Measurements from ENCODE around the gene ZNF169.
"Not testable (repeated sequence)": the region's sequence is repeated elsewhere in the genome, so short reads cannot be mapped to it uniquely, and the experiment has no call there.

Gene ZNF169

DNA sequence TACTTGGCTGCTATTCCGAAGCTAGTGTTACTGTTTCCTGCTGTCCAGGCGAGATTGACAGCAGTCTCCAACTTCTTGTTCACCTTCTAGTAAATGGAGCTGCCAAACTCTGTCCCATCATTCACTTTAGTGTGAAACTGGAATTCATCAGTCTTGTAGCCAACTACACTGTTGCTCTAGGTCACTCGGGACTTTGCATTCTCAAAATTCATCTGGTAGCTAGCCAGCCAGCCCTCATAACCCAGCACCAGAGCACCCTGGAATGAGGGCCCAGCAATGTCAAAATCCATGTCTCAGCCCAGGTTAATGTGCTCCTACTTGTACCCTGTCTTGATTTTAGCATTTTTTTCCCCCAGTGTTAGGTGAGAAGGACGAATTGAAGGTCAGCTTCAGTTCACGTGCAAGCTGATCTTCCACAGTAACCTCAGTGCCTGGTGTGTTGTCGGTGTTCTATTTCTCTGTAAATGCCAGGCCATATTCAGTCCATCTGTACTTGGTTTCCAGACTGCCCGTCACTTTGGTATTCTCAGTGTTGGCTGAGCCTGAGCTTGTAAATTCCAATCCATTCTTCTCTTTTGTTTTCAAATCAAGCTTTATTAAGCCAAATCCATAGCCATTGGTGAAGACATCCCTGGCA, 28.9 kb downstream of the ZNF169 start:
- no peak for DNase-seq (ENCODE audit: low read depth, low spot score)

DNA sequence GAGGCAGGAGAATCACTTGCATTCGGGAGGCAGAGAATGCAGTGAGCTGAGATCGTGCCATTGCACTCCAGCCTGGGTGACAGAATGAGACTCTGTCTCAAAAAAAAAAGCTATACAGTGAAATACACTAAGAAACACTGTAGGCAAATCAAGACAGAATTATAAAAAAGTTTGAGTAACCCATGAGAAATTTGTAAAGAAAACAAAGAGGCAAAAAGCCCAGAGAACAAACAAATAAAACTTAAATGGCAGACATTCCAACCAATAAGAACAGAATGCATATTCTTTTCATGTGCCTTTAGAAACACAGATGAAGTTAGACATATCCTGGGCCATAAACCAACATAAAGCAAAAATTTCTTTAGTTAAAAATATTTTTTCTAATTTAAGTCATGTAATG, 30.6 kb downstream of the ZNF169 start:
- no peak for DNase-seq (ENCODE audit: low read depth, low spot score)

DNA sequence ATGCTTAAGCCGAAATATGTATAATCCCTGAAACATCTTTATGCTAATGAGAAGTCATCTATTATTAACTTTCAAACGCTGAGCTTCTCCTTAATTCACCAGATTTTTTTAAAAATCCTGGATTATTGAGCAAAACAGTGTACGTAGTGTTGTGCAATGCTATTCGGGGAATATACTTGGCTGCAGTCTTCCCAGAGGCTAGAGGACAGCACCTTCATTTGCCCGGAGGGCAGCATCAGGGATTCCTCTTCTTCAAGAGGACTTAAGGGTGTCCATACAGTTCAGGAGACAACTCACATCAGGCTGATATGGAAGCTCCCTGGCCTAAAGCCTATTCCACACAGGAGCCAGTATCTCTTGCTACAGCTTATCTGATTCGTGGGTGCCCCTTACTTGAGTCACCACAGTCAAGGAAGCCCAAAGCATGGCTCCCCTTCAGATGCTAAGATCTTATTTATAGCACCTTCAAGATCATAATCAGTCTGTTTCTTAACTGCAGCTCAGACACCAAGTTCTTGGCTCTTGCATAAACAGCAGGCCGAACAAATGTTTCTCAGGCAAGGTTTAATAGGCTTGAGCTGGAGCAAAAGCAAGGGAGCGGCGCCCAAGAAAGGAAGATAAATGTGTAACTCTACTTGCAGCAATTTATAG, 40.0 kb downstream of the ZNF169 start:
- DNase-seq (ENCODE audit: low read depth, low spot score), result no peak

DNA sequence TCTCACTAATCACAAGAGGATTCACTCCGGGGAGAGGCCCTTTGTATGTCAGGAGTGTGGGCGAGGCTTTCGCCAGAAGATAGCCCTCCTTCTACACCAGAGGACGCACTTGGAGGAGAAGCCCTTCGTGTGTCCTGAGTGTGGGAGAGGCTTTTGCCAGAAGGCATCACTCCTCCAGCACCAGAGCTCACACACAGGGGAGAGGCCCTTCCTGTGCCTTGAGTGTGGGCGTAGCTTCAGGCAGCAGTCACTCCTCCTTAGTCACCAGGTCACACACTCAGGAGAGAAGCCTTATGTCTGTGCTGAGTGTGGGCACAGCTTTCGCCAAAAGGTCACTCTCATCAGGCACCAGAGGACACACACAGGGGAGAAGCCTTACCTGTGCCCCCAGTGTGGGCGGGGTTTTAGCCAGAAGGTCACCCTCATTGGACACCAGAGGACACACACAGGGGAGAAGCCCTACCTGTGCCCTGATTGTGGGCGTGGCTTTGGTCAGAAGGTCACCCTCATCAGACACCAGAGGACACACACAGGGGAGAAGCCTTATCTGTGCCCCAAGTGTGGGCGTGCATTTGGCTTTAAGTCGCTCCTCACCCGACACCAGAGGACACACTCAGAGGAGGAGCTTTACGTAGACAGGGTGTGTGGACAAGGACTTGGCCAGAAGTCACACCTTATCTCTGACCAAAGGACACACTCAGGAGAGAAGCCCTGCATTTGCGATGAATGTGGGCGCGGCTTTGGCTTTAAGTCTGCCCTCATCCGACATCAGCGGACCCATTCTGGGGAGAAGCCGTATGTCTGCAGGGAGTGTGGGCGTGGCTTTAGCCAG, 41.6 kb downstream of the ZNF169 start:
- DNase-seq (ENCODE audit: low read depth, low spot score), result no peak

DNA sequence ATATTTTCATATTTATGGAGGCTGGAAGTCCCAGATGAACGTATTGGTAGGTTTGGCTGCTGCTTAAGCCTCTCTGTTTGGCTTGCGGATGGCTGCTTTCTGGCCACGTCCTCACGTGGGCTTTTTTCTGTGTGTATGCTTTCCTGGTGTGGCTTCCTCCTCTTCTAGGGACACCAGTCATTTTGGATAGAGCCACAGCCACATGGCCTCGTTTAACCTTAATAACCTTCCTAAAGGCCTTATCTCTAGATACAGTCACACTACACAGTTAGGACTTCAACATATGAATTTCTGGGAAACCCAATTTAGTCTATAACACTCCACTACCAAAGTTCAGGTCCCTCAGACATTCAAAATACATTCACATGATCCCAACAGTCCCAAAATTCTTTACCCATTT, 42.5 kb downstream of the ZNF169 start:
- no peak for DNase-seq (ENCODE audit: low read depth, low spot score)

DNA sequence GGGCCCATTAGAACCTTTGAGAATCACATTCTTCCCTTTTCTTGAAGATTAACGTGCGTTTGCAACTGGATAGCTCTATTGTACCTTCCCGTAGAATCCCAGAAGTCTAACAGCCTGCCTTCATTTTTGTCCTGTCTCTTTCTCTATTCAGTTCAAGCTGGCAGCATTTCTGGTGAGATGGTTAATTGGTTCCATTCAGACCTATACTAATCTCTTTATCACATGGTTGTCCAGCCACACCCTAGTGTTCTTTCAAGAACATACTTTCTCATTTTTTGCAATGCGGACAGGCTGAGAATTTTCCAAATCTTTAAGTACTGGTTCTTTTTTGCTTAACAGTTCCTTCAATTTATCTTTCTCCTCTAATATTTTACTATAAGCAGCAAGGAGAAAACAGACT, 43.3 kb downstream of the ZNF169 start:
- DNase-seq (ENCODE audit: low read depth, low spot score), result no peak

DNA sequence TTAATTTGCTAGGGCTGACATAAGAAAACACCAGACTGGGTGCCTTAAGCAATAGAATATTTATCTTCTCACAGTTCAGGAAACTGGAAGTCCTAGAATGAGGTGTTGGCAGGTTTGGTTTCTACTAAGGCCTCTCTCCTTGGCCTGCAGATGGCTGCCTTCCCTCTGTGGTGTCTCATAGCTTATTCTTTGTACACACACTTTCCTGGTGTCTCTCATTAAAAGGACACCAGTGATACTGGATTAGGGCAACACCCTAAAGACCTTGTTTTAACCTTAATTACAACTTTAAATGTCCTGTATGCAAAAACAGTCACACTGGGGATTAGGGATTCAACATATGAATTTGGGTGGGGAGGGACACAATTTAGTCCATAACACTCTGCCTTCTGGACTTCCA, 44.2 kb downstream of the ZNF169 start:
- no peak for DNase-seq (ENCODE audit: low read depth, low spot score)

DNA sequence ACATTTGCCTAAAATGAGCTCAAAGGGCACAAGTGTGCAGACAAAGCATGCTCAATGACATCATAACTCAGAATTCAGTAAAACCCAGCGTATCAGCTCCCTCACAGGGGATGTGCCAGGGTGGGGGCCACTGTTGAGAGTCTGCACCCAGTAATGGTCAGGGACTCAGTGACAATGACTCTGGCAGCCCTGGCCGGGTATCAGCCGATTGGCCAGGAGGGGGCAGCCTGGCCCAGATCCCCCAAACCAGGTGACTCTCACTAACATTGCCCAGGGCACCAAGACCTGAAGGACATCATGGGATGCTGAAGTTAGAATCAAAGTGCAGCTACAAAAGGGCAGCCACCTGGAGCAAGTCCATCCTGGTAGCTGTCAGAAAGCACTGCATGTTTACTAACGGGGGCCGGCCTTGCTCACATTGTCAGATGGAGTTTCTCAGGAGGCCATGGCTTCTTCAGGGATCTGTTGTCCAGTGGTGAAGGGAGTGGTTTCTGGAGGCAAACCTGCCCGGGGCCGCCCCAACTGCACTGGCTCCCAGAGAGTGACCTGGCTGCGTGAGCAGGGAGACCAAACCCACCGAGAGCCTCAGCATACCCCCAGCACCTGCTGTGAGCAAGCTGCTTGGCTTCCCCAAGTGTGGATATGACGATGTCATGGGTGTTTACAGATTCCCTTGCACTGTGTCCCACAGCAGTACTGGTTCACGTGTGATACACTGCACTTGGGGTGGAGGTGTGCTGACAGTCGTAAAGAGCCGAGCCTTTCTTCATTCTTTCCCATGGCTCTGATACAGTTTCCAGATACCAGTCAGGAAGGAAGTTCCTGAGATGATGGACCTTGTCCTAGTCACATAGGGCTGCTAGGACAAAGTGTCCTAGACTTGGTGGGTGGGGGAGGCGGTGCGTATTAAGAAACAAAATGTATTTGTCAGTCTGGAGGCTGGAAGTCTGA, 56.2 kb downstream of the ZNF169 start:
- not testable (repeated sequence) for DNase-seq (ENCODE audit: low read depth, low spot score)

DNA sequence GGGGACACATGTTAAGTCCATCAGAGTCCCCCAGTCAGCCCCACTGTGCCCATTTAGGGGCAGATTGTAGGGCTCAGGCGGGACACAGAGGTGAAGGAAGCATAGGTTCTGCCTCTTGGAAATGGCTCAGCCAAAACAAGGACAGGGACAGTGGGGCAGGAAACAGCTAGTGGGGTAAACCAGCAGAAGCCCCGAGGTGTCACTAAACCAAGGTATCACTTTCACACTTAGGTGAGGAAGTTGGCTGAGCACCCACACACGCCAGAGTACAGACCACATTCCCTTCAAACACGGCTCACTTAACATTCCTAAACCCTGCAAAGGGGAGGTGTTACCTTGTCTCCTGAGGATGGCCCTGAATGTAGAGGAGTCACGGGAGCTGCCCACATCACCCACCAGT, 57.1 kb downstream of the ZNF169 start:
- not testable (repeated sequence) for DNase-seq (ENCODE audit: low read depth, low spot score)

DNA sequence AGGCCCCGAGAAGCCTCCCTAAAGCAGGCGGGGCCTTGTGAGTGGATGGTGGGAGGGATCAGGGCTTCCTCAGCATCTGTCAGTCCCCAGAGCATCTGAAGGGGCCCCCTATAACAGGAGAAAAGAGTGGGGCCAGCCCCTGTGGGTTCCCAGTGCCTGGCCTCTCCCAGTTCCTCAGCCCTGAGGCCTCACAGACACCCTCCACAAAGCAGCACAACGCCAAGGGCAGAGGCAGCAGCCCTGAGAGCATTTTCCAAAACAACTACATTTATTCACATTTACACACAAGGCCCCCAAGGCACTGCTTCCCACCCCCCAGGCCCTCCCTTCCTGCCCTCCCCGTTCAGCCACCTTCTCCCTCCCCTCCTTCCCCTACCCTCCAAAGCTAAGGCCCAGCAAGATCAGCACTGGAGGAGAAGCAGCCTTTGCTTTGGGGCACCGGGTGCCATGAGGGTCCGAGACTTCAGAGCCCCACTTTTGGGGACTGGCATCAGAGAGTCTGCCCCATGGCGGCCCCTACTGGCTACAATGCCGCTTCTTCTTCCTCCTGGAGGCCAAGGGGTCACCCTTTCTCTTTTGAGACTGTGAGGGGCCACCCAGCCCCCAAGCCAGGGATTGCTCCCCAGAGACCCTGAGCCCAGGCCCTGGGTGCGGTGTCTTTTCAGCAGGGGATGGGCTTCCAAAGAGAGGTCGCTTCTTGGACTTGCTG, 59.0 kb downstream of the ZNF169 start:
- DNase-seq (ENCODE audit: low read depth, low spot score), result not testable (repeated sequence)

DNA sequence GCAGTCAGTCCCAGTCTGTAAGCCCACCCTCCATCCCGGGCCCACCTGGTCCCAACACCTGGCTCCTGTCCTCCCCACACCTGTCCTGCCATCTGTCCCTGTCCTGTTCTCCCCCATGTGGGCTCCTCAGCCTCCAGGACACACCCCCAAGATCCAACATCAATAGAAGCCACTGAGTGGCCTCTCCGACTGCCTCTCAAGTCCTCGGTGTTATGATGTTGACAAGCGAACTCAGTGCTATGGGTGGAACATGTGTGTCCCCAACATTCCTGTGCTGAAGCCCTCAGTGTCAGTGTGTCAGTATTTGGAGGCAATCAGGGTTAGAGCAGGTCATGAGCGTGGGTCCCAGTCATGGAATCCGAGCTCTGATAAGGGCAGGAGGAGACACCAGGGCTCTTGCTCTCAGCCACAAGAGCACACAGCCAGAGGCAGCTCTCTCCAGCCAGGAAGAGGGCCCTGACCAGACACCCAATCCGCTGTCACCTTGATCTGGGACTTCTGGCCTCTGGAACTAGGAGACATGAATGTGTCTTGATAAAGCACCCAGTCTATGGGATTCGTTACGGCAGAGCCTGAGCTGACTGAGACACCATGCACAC, 63.3 kb downstream of the ZNF169 start:
- DNase-seq (ENCODE audit: low read depth, low spot score), result not testable (repeated sequence)

DNA sequence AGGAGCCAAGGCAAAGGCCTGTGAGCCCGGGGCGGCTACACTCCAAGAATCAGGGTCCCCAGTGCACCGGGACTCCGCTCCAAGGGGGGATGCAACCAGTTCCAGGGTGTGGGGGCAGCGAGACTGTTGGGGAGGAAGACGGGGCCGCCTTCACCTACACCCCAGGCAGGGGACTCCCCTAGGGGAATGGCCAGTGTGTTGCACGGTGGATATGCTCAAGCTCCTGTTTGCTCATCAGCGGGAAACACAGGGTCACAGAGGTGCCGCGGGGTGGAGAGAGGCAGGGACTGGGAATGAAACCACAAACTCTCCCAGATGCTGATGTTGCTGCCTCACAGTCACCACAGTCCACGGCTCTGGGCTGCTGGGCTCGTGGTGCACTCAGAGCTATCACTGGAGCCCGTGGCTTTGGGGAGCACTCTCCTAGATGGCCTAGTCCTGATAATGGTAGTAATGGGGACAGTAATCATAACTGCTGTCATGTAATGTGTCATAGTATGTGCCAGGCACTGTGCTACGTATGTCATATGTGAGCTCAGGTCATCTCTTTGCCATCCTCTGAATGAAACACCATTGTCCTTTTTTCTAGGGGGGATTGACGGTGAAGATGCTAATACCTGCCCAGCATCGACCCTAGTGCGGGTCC, 64.2 kb downstream of the ZNF169 start:
- not testable (repeated sequence) for DNase-seq (ENCODE audit: low read depth, low spot score)

DNA sequence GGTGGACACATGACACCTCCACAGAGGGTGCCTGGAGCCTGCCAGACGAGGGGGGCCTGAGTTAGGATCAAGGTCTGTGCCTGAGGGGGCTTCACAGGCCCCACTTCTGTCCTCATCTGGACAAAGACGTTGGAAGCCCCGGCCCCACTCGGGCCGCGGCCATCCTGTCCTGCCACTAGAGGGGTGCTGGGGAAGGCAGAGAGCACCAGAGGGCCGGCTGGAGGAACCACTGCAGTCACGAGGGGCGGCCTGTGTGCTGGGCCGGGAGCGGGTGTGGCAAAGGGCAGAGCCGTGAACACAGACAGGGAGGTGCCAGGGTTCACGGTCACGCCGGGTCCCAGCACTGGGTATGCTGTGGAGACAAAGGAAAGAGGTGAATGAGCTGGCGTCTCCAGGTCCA, 66.5 kb downstream of the ZNF169 start:
- DNase-seq (ENCODE audit: low read depth, low spot score), result not testable (repeated sequence)

DNA sequence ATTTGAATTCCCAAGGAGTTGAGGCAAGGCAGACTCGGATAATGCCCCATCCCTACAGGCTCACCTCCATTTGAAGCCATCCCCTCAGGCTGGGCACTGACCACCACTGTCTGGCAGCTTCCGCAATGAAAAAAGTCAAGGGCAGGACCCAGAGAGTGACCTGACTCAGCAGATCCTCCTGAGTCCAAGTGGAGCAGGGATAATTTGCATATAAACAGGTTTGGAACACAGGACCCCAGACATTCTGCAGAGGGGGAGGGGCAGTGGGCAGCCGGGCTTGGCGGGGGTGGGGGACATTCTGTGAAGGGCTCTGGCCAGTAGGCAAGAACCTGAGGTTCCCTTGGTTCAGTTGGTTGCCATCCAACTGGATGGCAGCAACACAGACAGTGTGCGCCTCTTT, 69.4 kb downstream of the ZNF169 start, which contains the start of gene NUTM2F:
Gene NUTM2F (minus strand): TSS at position 101 of the 400 bp plus-strand sequence. CDS start 21 bp downstream, at position 80.
- DNase-seq (ENCODE audit: low read depth, low spot score), result not testable (repeated sequence)

DNA sequence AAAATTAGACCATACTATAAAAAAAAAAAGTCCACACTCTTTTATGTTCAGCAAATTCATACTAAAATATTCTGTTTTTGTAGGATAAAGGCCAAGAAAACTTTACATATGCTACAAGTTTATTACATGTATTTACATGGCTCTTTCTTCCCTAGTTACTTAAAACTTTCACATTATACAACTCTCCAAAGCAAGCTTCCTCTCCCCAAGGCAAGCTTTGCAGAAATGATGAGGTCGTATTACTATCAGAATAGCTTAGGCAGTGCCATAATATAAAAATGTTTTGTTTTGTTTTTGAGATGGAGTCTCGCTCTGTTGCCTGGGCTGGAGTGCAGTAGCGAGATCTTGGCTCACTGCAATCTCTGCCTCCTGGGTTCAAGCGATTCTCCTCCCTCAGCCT, 77.3 kb downstream of the ZNF169 start:
- DNase-seq (ENCODE audit: low read depth, low spot score), result not testable (repeated sequence)

DNA sequence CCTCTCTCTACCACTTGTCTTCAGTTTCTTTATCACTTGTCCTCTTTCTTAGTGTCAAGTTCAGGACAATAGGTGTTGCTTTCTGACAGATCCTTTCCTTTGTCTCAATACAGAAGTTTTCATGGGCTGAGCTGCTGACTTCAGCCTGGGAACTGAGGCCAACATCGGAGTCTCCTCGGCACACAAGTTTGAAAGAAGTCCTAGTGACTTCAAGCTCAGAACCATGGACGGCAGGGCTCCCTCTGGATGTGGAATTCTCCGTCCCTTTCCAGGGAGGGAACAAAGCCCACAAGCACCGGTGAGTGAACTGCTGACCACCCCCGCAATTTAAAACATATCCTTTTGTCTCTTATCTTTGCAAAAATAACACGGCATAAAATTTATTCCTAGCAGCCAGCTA, 79.6 kb downstream of the ZNF169 start:
- DNase-seq (ENCODE audit: low read depth, low spot score), result not testable (repeated sequence)

DNA sequence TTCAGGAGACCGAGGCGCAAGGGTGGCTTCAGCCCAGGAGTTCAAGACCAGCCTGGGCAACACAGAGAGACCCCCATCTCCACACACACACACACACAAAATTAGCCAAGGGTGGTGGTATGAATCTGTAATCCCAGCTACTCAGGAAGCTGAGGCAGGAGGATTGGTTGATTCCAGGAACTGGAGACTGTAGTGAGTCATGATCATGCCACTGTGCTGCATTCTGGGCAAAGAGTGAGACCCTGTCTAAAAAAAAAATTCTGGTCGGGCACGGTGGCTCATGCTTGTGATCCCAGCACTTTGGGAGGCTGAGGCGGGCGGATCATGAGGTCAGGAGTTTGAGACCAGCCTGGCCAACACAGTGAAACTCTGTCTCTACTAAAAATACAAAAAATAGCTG, 80.6 kb downstream of the ZNF169 start:
- DNase-seq (ENCODE audit: low read depth, low spot score), result not testable (repeated sequence)

DNA sequence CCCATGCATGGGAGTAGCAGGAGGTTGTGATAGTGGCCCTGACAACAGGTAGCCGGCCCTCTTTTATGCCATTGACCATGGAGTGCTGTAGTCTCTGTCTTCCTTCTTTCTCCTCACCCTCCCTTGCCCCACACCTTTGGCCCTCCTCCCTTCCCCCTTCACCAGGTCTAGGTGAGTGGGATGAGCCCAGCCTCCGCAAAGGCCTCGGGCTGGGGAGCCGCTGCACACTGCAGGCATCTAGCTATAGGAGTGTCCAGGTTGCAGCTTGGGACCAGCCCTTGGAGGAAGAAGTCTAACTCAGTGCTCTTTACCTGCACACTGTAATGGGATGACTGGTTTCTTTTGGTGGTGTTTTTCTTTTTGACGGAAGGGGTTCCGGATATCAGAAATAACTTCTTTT, 81.7 kb downstream of the ZNF169 start:
- not testable (repeated sequence) for DNase-seq (ENCODE audit: low read depth, low spot score)

DNA sequence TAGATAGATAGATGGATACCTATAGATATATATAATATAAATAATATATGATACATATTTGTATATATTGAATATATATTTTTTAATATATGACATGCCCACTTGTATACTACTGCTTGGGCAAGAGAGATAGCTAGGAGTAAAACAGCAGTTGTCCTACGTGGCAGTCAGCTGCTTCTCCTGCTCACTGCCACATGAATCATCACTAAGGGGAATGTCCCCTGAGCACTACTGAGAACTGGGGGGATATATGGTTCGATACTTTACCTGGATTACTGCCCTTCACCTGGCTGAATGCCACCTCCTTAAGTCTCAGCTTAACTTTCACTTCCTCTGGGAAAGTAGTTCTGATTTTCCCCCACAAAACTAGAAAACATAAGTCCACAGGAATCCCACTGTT, 82.6 kb downstream of the ZNF169 start:
- DNase-seq (ENCODE audit: low read depth, low spot score), result not testable (repeated sequence)

DNA sequence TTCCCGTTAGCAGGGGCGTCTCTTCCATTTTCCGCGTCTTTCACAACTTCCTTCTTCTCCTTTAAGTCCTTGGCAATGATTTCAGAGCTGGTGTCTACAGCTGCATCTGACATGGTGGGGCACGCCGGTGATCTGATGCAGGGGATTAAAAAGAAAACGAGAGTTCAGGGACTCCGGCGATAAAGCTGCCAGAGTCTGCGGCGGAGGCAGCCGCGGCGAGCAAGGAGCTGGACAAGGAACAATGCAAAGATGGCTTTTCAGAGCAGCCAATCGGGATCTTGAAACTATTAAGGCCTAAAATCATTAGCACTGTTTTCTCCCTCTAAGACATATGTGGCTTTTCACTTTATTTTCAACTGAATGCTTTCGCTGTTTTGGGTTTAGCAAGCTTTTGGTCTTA, 88.4 kb downstream of the ZNF169 start:
- DNase-seq (ENCODE audit: low read depth, low spot score), result not testable (repeated sequence)

Data from brain pericyte (primary cell).